GM19351 (cell line): Measurements from ENCODE around the gene PRKN.

Experiments used
- ATAC-seq: cut with Tn5 transposase; IDR thresholded peaks from one replicate; pipeline ENCODE4 v1.9.1; 2021; ENCODE audit warnings: mild to moderate bottlenecking, moderate library complexity; ENCODE audit not compliant: unreplicated experiment

PRKN gene

GRCh38 chr6:162014069-162014811 is 713.3 kb downstream of the PRKN start:
- no peak for ATAC-seq

GRCh38 chr6:162005372-162005771 is 722.2 kb downstream of the PRKN start:
- ATAC-seq: no peak

- no peak for ATAC-seq
These were observed 730.8 kb downstream of the PRKN start for GRCh38 chr6:161996783-161997182.

- no peak for ATAC-seq
These were observed 741.6 kb downstream of the PRKN start for GRCh38 chr6:161985876-161986423.

GRCh38 chr6:161984713-161985112 is 742.9 kb downstream of the PRKN start:
- ATAC-seq: no peak

- no peak for ATAC-seq
These were observed 751.0 kb downstream of the PRKN start for GRCh38 chr6:161976553-161976952.

GRCh38 chr6:161973064-161973463 is 754.5 kb downstream of the PRKN start:
- ATAC-seq: no peak

GRCh38 chr6:161971043-161971442 is 756.5 kb downstream of the PRKN start:
- ATAC-seq: no peak

GRCh38 chr6:161963634-161964234 is 763.8 kb downstream of the PRKN start:
- ATAC-seq: no peak

- ATAC-seq: no peak
These were observed 764.4 kb downstream of the PRKN start for GRCh38 chr6:161963181-161963580.

GRCh38 chr6:161961796-161962195 is 765.8 kb downstream of the PRKN start:
- no peak for ATAC-seq

GRCh38 chr6:161961046-161961445 is 766.5 kb downstream of the PRKN start:
- ATAC-seq: no peak

- ATAC-seq: no peak
These were observed 768.5 kb downstream of the PRKN start for GRCh38 chr6:161959072-161959471.

- no peak for ATAC-seq
These were observed 771.5 kb downstream of the PRKN start for GRCh38 chr6:161956082-161956481.

GRCh38 chr6:161954699-161955276 is 772.8 kb downstream of the PRKN start:
- no peak for ATAC-seq

- ATAC-seq: no peak
These were observed 773.5 kb downstream of the PRKN start for GRCh38 chr6:161954077-161954476.

GRCh38 chr6:161951126-161951525 is 776.4 kb downstream of the PRKN start:
- no peak for ATAC-seq

GRCh38 chr6:161949531-161949930 is 778.0 kb downstream of the PRKN start:
- no peak for ATAC-seq

- ATAC-seq: no peak
These were observed 779.1 kb downstream of the PRKN start for GRCh38 chr6:161948462-161948861.

GRCh38 chr6:161947371-161947770 is 780.2 kb downstream of the PRKN start:
- no peak for ATAC-seq

- no peak for ATAC-seq
These were observed 781.1 kb downstream of the PRKN start for GRCh38 chr6:161946461-161946860.

- no peak for ATAC-seq
These were observed 784.0 kb downstream of the PRKN start for GRCh38 chr6:161943561-161943960.
